HCT116 (cell line): ENCODE results near the gene PIK3R1. TPM values are rescaled to one million over a fixed set of nuclear protein-coding genes. Genes with fewer than 3 reads are reported as not detected.

Experiments
- ATAC-seq: fragments of 200-7000 bp; cut with Tn5 transposase; 2 replicates; pipeline ENCODE4 v1.9.1; 2020; ENCODE audit warnings: mild to moderate bottlenecking, moderate library complexity
- BruUV-seq: library from RNA; stranded (reverse); fragments of 400-500 nt; replicated peaks from 2 replicates; lab custom pipeline; 2021; lab: Mats Ljungman, UMichigan
- CTCF ChIA-PET: fragments of 300-600 bp; sonication (Branson Sonifier 250); formaldehyde crosslinking; loops from one replicate; lab custom pipeline; 2021; ENCODE audit warnings: antibody characterized with exemption; lab: Charles Lee
- POLR2A ChIA-PET: fragments of 300-600, 350-600 bp; sonication (Branson Sonifier 250); formaldehyde crosslinking; loops from one replicate; lab custom pipeline; 2021; ENCODE audit warnings: antibody characterized with exemption; lab: Charles Lee
- RAD21 ChIA-PET, 2 experiments: fragments of 300-600 bp; sonication (Branson Sonifier 250); formaldehyde crosslinking; loops; one replicate each; lab custom pipeline; 2023; ENCODE audit warnings: low total read pairs in 2 of 2; ENCODE audit not compliant: uncharacterized antibody in 2 of 2, unreplicated experiment in 2 of 2, low non-redundant PET in 1 of 2; lab: Charles Lee
- DNase-seq: peaks from one replicate; pipeline ENCODE4 v3.0.0-alpha.2; 2010; ENCODE audit warnings: low read depth, low spot score
- H2AFZ ChIP-seq: fragments of 200-600 bp; shearing (Covaris generic), sonication (generic); 2 replicates; pipeline ENCODE4 v1.6.1; 2017; ENCODE audit warnings: low read depth, mixed run types, mixed read lengths, antibody characterized with exemption, low read length; ENCODE audit not compliant: poor library complexity, severe bottlenecking
- H3K27ac ChIP-seq: 2 replicates; pipeline ENCODE4 v1.5.1; 2012; ENCODE audit warnings: low read depth, low read length
- H3K27me3 ChIP-seq: fragments of 200-600 bp; sonication (generic); 2 replicates; pipeline ENCODE4 v1.6.1; 2016; ENCODE audit warnings: mixed run types, low read length, mixed read lengths; ENCODE audit not compliant: insufficient read depth
- H3K36me3 ChIP-seq, 2 experiments: fragments of 200-500 bp in 1 of 2; fragments of 200-600 bp in 1 of 2; sonication (Bioruptor generic) in 1 of 2; sonication (generic) in 1 of 2; 2 replicates each; pipeline versions ENCODE4 v1.5.1 to v1.6.1; 2014 to 2016; ENCODE audit warnings: low read length in 2 of 2, inconsistent platforms in 1 of 2, mixed read lengths in 1 of 2, mixed run types in 1 of 2; ENCODE audit not compliant: insufficient read depth in 2 of 2, control insufficient read depth in 1 of 2
- H3K4me1 ChIP-seq, 2 experiments: fragments of 200-600 bp in 1 of 2; sonication (generic) in 1 of 2; 2 replicates each; pipeline versions ENCODE4 v1.5.1 to v1.6.1; 2012 to 2017; ENCODE audit warnings: low read length in 2 of 2, inconsistent platforms in 1 of 2, mild to moderate bottlenecking in 1 of 2, mixed read lengths in 1 of 2, mixed run types in 1 of 2, moderate library complexity in 1 of 2; ENCODE audit not compliant: insufficient read depth in 2 of 2, control insufficient read depth in 1 of 2
- H3K4me2 ChIP-seq: fragments of 200-600 bp; sonication (generic); 2 replicates; pipeline ENCODE4 v1.6.1; 2017; ENCODE audit warnings: mixed run types, low read length, mixed read lengths
- H3K4me3 ChIP-seq, 2 experiments: fragments of 200-600 bp in 1 of 2; sonication (generic) in 1 of 2; replicated peaks in 1 of 2; 2 replicates each; pipeline ENCODE4 v1.5.1; 2011 to 2016; ENCODE audit warnings: low read length in 2 of 2, control low read depth in 1 of 2, low read depth in 1 of 2, mild to moderate bottlenecking in 1 of 2, mixed read lengths in 1 of 2, mixed run types in 1 of 2
- H3K79me2 ChIP-seq: fragments of 200-600 bp; sonication (generic); 2 replicates; pipeline ENCODE4 v1.6.1; 2017; ENCODE audit warnings: mild to moderate bottlenecking, mixed run types, low read length, moderate library complexity, mixed read lengths; ENCODE audit not compliant: insufficient read depth
- H3K9ac ChIP-seq: fragments of 200-600 bp; sonication (generic); 2 replicates; pipeline ENCODE4 v1.6.1; 2016; ENCODE audit warnings: low read length, mixed read lengths
- H3K9me2 ChIP-seq: fragments of 200-600 bp; sonication (generic), shearing (Covaris generic); 2 replicates; pipeline ENCODE4 v1.6.1; 2017; ENCODE audit warnings: mixed run types, mild to moderate bottlenecking, moderate library complexity; ENCODE audit not compliant: insufficient read depth
- H3K9me3 ChIP-seq, 2 experiments: fragments of 200-500 bp in 1 of 2; fragments of 200-600 bp in 1 of 2; sonication (Bioruptor generic) in 1 of 2; sonication (generic) in 1 of 2; 2 replicates each; pipeline ENCODE4 v1.6.1; 2014 to 2017; ENCODE audit warnings: low read length in 2 of 2, mixed read lengths in 2 of 2, inconsistent platforms in 1 of 2, low read depth in 1 of 2, mild to moderate bottlenecking in 1 of 2, mixed run types in 1 of 2, moderate library complexity in 1 of 2; ENCODE audit not compliant: control insufficient read depth in 1 of 2, insufficient read depth in 1 of 2
- H4K20me1 ChIP-seq: fragments of 200-600 bp; sonication (generic), shearing (Covaris generic); 2 replicates; pipeline ENCODE4 v1.6.1; 2017; ENCODE audit warnings: mixed run types, mild to moderate bottlenecking, moderate library complexity; ENCODE audit not compliant: insufficient read depth
- CBX3 ChIP-seq: IDR thresholded peaks from 2 replicates; pipeline ENCODE4 v1.6.1; 2012; ENCODE audit warnings: low read depth
- CTCF ChIP-seq, 3 experiments: fragments of 200-600 bp in 1 of 3; sonication (generic) in 1 of 3; IDR thresholded peaks in 2 of 3; conservative IDR thresholded peaks in 1 of 3; 2 replicates each; pipeline ENCODE4 v1.5.1; 2012 to 2017; ENCODE audit warnings: low read depth in 2 of 3, low read length in 2 of 3, antibody characterized with exemption in 1 of 3, borderline replicate concordance in 1 of 3, control low read depth in 1 of 3, mild to moderate bottlenecking in 1 of 3, mixed read lengths in 1 of 3, mixed run types in 1 of 3, moderate library complexity in 1 of 3; ENCODE audit not compliant: insufficient read depth in 1 of 3
- EZH2 ChIP-seq: fragments of 200-600 bp; sonication (generic); IDR thresholded peaks from 2 replicates; pipeline ENCODE4 v1.6.1; 2017; ENCODE audit warnings: antibody characterized with exemption, mixed run types
- FOSL1 ChIP-seq: IDR thresholded peaks from 2 replicates; pipeline ENCODE4 v1.6.1; 2012; ENCODE audit warnings: low read depth
- REST ChIP-seq: IDR thresholded peaks from 2 replicates; pipeline ENCODE4 v1.6.1; 2012; ENCODE audit warnings: low read depth
- SP1 ChIP-seq: IDR thresholded peaks from 2 replicates; pipeline ENCODE4 v1.6.1; 2012; ENCODE audit warnings: low read depth
- ZNF274 ChIP-seq: fragments of 200-500 bp; sonication (Bioruptor generic); IDR thresholded peaks from 2 replicates; pipeline ENCODE4 v1.6.1; 2014; ENCODE audit warnings: mild to moderate bottlenecking, low read depth, low read length, inconsistent platforms
- intact Hi-C: fragments of 100-400 bp; cut with micrococcal nuclease; formaldehyde crosslinking; loops from 2 replicates; pipeline ENCODE4 v1.10.0; 2022
- total RNA-seq: library from RNA; stranded (reverse); gene quantifications from one replicate; pipeline ENCODE4 v1.2.1, GENCODE V29; 2021; ENCODE audit not compliant: unreplicated experiment
- TF ChIP-seq, protein P1 (sequence below): IDR thresholded peaks from 2 replicates; pipeline ENCODE4 v1.6.1; 2012

Gene PIK3R1
- total RNA-seq, 1 experiment from 2014 or later = 7.2 TPM

- ChIA-PET RAD21 (no interaction called here), POLR2A (no interaction called here), CTCF (no interaction called here)
- Histone ChIP-seq H3K9ac (no peak overlapping the region), H3K4me2 (no peak overlapping the region), H3K27ac (no peak overlapping the region), H3K36me3 (0 out of 4 replicates have a peak, but pooled peaks cover 0 to 2% of the 10 kb centered on the region in 2 experiments), H2AFZ (no peak overlapping the region), H3K4me1 (peaks cover 0 to 6% of the 10 kb centered on the region in 2 experiments; a peak in 1 of 4 replicates), H3K79me2 (no peaks in the 10 kb centered on the region), H3K4me3 (no peak overlapping the region), H4K20me1 (no peaks in the 10 kb centered on the region), H3K9me2 (no peaks in the 10 kb centered on the region), H3K9me3 (no peaks in the 10 kb centered on the region), H3K27me3 (no peaks in the 10 kb centered on the region)
- intact Hi-C loops = no loop called here
- DNase-seq = no peak
- no TSS peak for BruUV-seq
- ATAC-seq = no peak
- TF ChIP-seq EZH2 (no peak), ZNF274 (no peak), FOSL1 (no peak), SP1 (no peak), REST (no peak), CTCF (IDR thresholded peaks at IDR 0.05 in 2 of 3, conservative IDR thresholded peaks at IDR 0.05 in 1 of 3; ENCODE audit: borderline replicate concordance in 1 of 3, insufficient read depth in 1 of 3, low read depth in 2 of 3, low read length in 2 of 3) (no peak), CBX3 (no peak)
- TF ChIP-seq, protein P1, sequence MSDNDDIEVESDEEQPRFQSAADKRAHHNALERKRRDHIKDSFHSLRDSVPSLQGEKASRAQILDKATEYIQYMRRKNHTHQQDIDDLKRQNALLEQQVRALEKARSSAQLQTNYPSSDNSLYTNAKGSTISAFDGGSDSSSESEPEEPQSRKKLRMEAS = no peak
Observed at GRCh38 chr5:68225911-68226545, 10.5 kb downstream of the PIK3R1 start.
